Heart left ventricle (tissue), 16 donors: ENCODE data around the gene MYL3. TPM values are rescaled to one million over a fixed set of nuclear protein-coding genes. Genes with fewer than 3 reads are reported as not detected.

Experiments
- ATAC-seq, 4 donors: fragments of 200-7000 bp; cut with Tn5 transposase; one replicate each; pipeline ENCODE4 v1.9.1; 2020 to 2022; ENCODE audit warnings: moderate library complexity in 4 of 4, mild to moderate bottlenecking in 3 of 4, moderate number of reproducible peaks in 1 of 4
- DNase-seq, 5 donors: peaks; one replicate each; pipeline ENCODE4 v3.0.0-alpha.2; 2020
- H3K27ac ChIP-seq, 12 donors: fragments of 200-600 bp; sonication (generic) in 4 of 12; one replicate each; pipeline versions ENCODE4 v1.5.0 to v1.8.0; 2016 to 2022; ENCODE audit warnings: mild to moderate bottlenecking in 2 of 12
- H3K27me3 ChIP-seq, 9 donors: fragments of 200-600 bp; sonication (generic) in 2 of 9; one replicate each; pipeline versions ENCODE4 v1.5.1 to v1.8.0; 2016 to 2022; ENCODE audit warnings: mild to moderate bottlenecking in 3 of 9
- H3K36me3 ChIP-seq, 9 donors: fragments of 200-600 bp; sonication (generic) in 2 of 9; one replicate each; pipeline versions ENCODE4 v1.5.0 to v1.8.0; 2018 to 2022; ENCODE audit warnings: mild to moderate bottlenecking in 2 of 9
- H3K4me1 ChIP-seq, 12 donors: fragments of 200-600 bp; sonication (generic) in 4 of 12; one replicate each; pipeline versions ENCODE4 v1.5.0 to v1.8.0; 2016 to 2022; ENCODE audit warnings: mild to moderate bottlenecking in 3 of 12
- H3K4me3 ChIP-seq, 12 donors: fragments of 200-600 bp; sonication (generic) in 4 of 12; one replicate each; pipeline versions ENCODE4 v1.5.0 to v1.8.0; 2017 to 2022; ENCODE audit warnings: mild to moderate bottlenecking in 9 of 12, moderate library complexity in 4 of 12
- H3K9me3 ChIP-seq, 12 donors: fragments of 200-600 bp; sonication (generic) in 4 of 12; one replicate each; pipeline versions ENCODE4 v1.5.0 to v1.8.0; 2016 to 2022; ENCODE audit warnings: mild to moderate bottlenecking in 1 of 12
- POLR2A ChIP-seq, 2 donors: fragments of 450-650 bp; IDR thresholded peaks; one replicate each; pipeline ENCODE4 v1.6.1; 2017; ENCODE audit warnings: antibody characterized with exemption in 2 of 2, mild to moderate bottlenecking in 2 of 2, moderate library complexity in 2 of 2
- WGBS, 4 donors: extraction: QIAGEN DNeasy Blood & Tissue Kit in 2 of 4; methylation state at CpG; one replicate each; pipeline versions ENCODE4 v1.1.5 to v1.1.7; 2013 to 2018; 5-methylcytosine and 5-hydroxymethylcytosine counted together
- intact Hi-C, 10 donors: fragments of 100-400 bp; cut with DNase I; formaldehyde crosslinking; loops; one replicate each; pipeline versions ENCODE4 v1.11.1 to v1.14.2; 2022
- polyA plus RNA-seq, 2 donors: library from polyadenylated mRNA; stranded (reverse); fragments of 200-250 nt; gene quantifications; one replicate each; pipeline ENCODE4 v1.2.3, GENCODE V29; 2013
- total RNA-seq, 9 donors: library from RNA; depleted of rRNA in 2 of 9; stranded (reverse); fragments of >200 nt in 2 of 9; fragmentation: NEBNext Ultra II Directional in 3 of 9; extraction: Animal tissue kit (Norgen Biotek cat#: 25700) in 3 of 9; gene quantifications; one replicate each; pipeline versions ENCODE4 v1.1.0 to v1.2.4, GENCODE V29; 2016 to 2023
- TF ChIP-seq, protein P1 (sequence below), 12 donors: fragments of 200-600 bp; sonication (generic) in 4 of 12; IDR thresholded peaks; one replicate each; pipeline versions ENCODE4 v1.5.0 to v1.8.0; 2018 to 2022; ENCODE audit warnings: antibody characterized with exemption in 12 of 12, mild to moderate bottlenecking in 5 of 12
- donor health status: ischemic (EF 13 %, LVEDD 7.1; RV severe dilation, severe dysfunction).
- donor health status: healthy with polysubstance abuse.
- donor health status: DM: no; HTN: yes; CAD: no.
- donor health status: DM: no; HTN: no; CAD: no.
- donor health status: ischemic (EF 25% LVEDD 6.9; RV normal size, moderate dysfunction).
- donor health status: ischemic (EF 25% LVEDD 5.7; RV mildly dilated, moderate dysfunction).
- donor health status: healthy.
- donor health status: DM: yes; HTN: yes; CAD: no.
- donor health status: ischemic (EF 35%, LVEDD 5.7; RV mildly dilated, moderate dysfunction).
- donor health status: nonischemic (EF 11% LVEDD 7.7; RV severe dilation, severe dysfunction).
- donor health status: DM: yes; HTN: yes; CAD: no.
- donor health status: PGD.
- donor health status: ischemic (EF 29% LVEDD 5.4; RV normal size, mild dysfunction).
- donor health status: nonischemic (EF 23%, LVEDD 6.1; RV moderate dilation, normal function).

Gene MYL3
- total and polyA plus RNA-seq, 11 donors = 4,961 to 12,544 (median 6,839) TPM

DNA sequence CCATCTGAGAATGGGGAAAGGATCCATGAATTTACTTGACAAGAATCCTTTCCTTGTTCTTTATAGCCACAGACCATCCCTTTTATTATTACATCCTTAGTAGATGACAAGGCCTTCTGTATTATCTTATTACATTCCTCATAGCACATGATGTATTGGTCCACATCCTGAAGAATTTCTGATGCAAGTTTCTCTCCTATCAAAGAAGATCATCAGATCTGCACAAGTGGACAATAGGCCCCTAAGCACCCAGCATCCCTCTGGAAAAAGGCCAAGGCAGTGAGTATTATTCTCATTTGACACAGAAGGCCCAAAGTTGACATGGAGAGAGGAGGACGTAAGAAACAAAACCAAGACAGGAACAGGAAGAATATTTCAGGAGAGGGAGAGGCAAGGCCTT, 31.4 kb downstream of the MYL3 start:
- Histone ChIP-seq H3K27ac (no peak overlapping the region), H3K27me3 (no peaks in the 10 kb centered on the region), H3K36me3 (peaks cover 0 to 89% (median 22%) of the 10 kb centered on the region in 9 donors), H3K4me3 (no peak overlapping the region), H3K4me1 (peaks cover 0 to 9% (median 0%) of the 10 kb centered on the region in 12 donors), H3K9me3 (no peaks in the 10 kb centered on the region)
- no peak for ATAC-seq
- WGBS, 4 donors = 0 to 52% (median 42%) methylated on average over 1 of the region's 1 CpG
- no peak for TF ChIP-seq POLR2A (IDR thresholded peaks at IDR 0.05)
- TF ChIP-seq, protein P1, sequence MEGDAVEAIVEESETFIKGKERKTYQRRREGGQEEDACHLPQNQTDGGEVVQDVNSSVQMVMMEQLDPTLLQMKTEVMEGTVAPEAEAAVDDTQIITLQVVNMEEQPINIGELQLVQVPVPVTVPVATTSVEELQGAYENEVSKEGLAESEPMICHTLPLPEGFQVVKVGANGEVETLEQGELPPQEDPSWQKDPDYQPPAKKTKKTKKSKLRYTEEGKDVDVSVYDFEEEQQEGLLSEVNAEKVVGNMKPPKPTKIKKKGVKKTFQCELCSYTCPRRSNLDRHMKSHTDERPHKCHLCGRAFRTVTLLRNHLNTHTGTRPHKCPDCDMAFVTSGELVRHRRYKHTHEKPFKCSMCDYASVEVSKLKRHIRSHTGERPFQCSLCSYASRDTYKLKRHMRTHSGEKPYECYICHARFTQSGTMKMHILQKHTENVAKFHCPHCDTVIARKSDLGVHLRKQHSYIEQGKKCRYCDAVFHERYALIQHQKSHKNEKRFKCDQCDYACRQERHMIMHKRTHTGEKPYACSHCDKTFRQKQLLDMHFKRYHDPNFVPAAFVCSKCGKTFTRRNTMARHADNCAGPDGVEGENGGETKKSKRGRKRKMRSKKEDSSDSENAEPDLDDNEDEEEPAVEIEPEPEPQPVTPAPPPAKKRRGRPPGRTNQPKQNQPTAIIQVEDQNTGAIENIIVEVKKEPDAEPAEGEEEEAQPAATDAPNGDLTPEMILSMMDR (IDR thresholded peaks at IDR 0.05) = no peak
- intact Hi-C loops = loop anchor here in 1 of 10 donors (10.0 kb wide), 1 partner anchor 117 kb away; the partner anchor contains the start of gene PRSS50
- DNase-seq = no peak

GRCh38 chr3:46831316-46831715, 31.9 kb downstream of the MYL3 start:
- DNase-seq (no peak), ATAC-seq (no peak)
- H3K9me3 ChIP-seq = no peaks in the 10 kb centered on the region
- peaks cover 0 to 89% (median 22%) of the 10 kb centered on the region in 9 donors for H3K36me3 ChIP-seq
- peaks cover 0 to 9% (median 0%) of the 10 kb centered on the region in 12 donors for H3K4me1 ChIP-seq
- no peak overlapping the region for H3K27ac ChIP-seq
- intact Hi-C loops = loop anchor here in 1 of 10 donors (10.0 kb wide), 1 partner anchor 117 kb away; the partner anchor contains the start of gene PRSS50
- no peaks in the 10 kb centered on the region for H3K27me3 ChIP-seq
- no peak for TF ChIP-seq POLR2A (IDR thresholded peaks at IDR 0.05)
- TF ChIP-seq, protein P1 (IDR thresholded peaks at IDR 0.05) = no peak
- 82 to 98% (median 88%) methylated on average over 3 of the region's 3 CpGs for WGBS, 4 donors
- H3K4me3 ChIP-seq = no peak overlapping the region

GRCh38 chr3:46830801-46831200, 32.4 kb downstream of the MYL3 start:
- Histone ChIP-seq H3K36me3 (peaks cover 0 to 86% (median 21%) of the 10 kb centered on the region in 9 donors), H3K27me3 (no peaks in the 10 kb centered on the region), H3K9me3 (no peaks in the 10 kb centered on the region), H3K4me3 (no peak overlapping the region), H3K27ac (no peak overlapping the region), H3K4me1 (peaks cover 0 to 7% (median 0%) of the 10 kb centered on the region in 12 donors)
- intact Hi-C loops = loop anchor here in 1 of 10 donors (10.0 kb wide), 1 partner anchor 116 kb away; the partner anchor contains the start of gene PRSS50
- 76 to 85% (median 79%) methylated on average over 2 of the region's 2 CpGs for WGBS, 4 donors
- no peak for DNase-seq
- TF ChIP-seq, protein P1 (IDR thresholded peaks at IDR 0.05) = no peak
- no peak for TF ChIP-seq POLR2A (IDR thresholded peaks at IDR 0.05)
- no peak for ATAC-seq

DNA sequence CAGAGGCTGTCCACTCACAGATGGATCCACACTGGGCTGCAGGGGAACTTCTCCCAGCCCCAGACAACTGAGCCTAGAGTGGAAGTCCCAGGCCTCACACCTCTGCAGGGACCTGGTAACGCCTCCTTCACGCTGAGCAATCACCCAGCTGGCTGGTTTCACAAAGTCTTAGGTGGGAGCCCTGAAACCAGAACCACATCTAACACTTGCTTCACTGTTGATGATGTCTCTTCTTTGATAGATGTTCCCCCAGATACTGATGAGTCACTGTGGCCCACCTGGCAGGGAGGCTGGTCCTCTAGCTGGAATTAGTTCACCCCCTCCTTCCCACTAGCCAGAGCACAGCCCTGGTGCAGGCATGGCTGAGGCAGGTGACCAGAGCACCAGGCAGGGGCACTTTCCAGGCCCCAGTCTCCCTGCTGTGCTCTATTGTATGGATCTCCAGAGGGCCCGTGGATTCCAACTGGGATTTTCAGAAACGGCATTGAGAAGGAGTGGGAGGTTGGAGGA, 33.5 kb downstream of the MYL3 start:
- 66 to 73% (median 70%) methylated on average over 4 of the region's 4 CpGs for WGBS, 4 donors
- Histone ChIP-seq H3K4me1 (no peaks in the 10 kb centered on the region), H3K9me3 (no peaks in the 10 kb centered on the region), H3K27me3 (no peaks in the 10 kb centered on the region), H3K36me3 (peaks cover 0 to 83% (median 10%) of the 10 kb centered on the region in 9 donors), H3K4me3 (no peak overlapping the region), H3K27ac (no peak overlapping the region)
- ATAC-seq (no peak), DNase-seq (no peak)
- no peak for TF ChIP-seq POLR2A (IDR thresholded peaks at IDR 0.05)
- TF ChIP-seq, protein P1 (IDR thresholded peaks at IDR 0.05) = no peak
- intact Hi-C loops = loop anchor here in 2 of 10 donors (5.0 to 10.0 kb wide), 2 partner anchors 107 to 115 kb away; partner anchors contain the start of gene PRSS50 (in 1 of the 2)
